Stimulated activated CD8-positive, alpha-beta memory T cell treated with anti-CD3 and anti-CD28 coated beads, Interleukin-15, amount 100 ng/mL, for 24 hours (primary cell): ENCODE measurements around the gene FNBP1L.

Experiments used
- DNase-seq: peaks from one replicate; pipeline ENCODE4 v3.0.0-alpha.2; 2020; ENCODE audit warnings: low read depth

FNBP1L gene

GRCh38 chr1:93592551-93592949, 144.6 kb downstream of the FNBP1L start:
- DNase-seq: no peak

DNA sequence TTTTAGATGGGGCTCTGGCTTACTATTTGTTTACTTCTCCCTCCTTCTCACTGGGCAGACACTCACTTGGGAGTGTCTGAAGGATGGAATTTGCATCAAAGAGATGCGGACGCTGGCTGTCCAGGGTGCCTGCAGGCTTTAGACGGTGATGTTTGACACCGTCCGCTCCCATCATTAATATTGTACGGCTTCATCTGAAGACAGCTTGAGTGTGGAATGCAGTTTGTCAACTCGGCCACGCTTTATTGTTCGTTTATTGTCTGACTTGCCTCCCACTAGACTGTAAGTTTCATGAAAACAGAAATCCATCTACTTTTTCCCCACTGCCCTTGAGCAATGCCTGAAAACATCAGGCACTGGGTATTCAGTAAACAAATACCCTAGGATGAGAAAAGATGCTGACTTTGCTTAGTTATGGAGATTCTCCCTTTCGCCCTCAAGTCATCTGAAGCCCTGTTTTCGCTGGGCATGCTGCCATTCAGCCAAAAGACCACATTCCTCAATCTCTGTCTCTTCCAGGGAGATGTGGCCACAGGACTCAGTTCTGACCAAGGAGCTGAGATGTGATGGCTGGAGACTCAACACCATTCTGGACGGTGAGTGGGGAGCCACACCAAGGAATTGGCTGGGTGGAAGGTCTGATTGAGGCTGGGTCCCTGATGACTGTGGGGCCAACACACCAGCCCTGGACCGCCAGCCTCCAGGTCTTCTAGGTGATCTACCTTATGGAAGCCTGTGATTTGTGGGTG, 146.1 kb downstream of the FNBP1L start:
- no peak for DNase-seq

GRCh38 chr1:93594603-93594880, 146.6 kb downstream of the FNBP1L start:
- DNase-seq: no peak

DNA sequence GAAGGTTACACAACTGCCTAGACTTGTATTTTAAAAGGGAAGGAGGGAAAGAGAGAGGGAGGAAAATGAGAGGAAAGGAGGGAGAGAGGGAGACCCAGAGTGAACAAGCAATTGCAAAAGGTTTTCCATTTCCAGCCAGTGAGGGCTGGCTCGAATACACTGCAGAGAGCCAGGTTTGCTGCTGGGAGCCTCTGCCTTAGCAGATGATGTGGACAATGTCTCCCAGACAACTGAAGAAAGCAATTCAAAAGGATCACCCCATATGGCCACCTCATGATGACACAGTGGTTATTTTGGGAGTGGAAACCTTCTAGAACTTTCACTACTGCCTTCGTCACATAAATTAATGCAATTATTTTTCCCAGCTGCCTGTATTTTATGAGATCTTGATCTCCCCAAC, 147.3 kb downstream of the FNBP1L start:
- no peak for DNase-seq

GRCh38 chr1:93595743-93596142, 147.8 kb downstream of the FNBP1L start:
- no peak for DNase-seq

GRCh38 chr1:93596329-93597089, 148.6 kb downstream of the FNBP1L start:
- DNase-seq: no peak

DNA sequence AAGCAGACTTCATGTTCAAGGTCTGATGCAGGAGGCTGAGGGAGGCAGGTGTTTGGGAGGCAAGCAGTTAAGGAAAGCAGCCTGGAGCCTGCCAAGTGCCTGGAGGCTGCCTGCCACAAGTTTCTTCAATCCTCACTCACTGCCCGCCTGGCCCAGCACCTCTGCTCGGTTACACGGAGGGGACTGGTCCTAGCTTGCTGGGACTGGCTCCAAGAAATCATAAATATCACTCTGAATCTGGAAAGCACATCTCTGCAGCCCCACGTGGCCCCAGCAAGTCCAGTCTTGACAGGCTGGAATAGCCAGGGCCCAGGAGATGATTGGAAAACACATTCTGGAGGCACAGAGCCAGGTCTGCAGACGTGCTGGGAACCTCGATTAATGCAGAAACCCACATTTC, 149.8 kb downstream of the FNBP1L start:
- no peak for DNase-seq

DNA sequence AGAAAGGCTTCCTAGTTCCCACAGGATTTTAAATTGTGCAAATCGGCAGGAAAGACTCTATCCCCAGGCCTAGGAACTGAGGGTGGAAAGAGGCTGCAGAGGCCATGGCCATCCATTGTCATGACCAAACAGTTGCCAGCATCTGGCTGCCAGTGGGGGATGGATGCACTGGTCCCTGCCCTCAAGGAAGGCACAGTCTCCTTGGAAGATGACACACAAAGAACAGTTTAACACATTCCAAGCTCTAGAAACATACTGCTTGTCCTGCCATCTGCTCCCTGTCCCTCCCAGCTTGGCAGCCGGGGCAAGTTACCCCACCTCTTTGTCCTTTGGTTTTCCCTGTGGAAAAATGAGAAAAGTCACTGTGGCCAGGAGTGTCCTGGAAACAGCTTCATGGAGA, 150.5 kb downstream of the FNBP1L start:
- DNase-seq: no peak

DNA sequence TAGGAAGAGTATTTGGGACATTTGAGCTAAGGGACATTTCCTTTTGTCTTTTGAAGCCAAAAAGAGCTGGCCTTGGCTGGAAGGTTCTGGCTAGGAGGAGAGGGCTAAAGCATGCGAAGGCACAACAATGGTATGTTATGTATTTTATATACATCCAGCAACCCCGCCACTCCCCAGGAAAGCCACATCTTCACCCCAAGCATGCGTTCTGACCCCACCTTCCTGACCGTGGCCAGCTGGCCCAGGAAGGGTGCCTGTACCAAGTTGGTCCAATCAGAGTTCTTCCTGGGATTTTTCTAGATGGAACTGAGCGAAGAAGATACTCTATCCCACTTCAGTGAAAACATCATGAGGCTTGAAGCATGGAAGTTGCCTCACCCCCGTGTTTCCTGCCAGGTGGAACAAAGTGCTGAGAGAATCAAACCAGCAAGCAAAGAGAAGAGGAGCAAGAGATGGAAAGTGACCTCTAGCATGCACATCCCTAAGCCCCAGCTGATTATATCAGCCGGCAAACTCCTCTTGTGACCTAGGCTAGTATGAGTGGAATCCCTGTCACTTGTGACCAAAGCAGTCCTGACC, 151.0 kb downstream of the FNBP1L start:
- no peak for DNase-seq

DNA sequence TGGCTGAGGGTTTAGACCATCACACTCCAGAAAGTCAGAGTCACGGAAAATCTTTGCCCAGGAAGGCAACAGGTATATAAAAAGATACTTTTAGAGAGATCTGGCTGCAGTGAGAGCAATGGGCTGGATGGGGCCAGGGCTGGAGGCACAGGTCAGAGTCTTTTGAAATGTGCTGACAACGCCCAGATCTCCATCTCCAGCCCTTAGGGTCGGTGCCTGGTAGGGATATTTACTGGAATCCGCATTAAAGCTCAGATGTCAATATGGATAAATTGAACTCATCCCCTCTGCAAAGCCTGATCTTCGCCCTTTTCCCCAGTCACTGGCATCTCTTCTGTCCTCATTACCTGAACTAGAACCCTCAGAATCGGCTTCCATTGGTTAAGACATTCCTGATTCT, 151.6 kb downstream of the FNBP1L start:
- DNase-seq: no peak

DNA sequence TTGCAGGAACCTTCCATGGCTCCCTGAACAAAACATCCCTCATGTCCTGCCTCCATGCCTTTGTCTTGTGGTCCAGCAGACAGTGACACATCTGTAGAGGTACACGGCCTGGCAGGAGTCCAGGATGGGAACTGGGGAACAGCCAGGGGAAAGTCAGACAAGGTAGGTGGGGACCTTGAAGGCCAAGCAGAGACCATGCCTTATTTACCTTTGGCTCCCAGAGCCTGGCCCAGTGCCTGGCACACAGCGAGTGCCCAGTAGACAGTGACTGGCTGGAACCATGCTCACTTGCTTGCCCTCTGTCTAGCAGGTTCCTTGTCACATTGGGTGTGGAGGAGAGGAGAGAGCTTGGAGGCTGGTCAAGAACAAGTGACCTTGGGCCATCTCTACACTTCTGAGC, 152.7 kb downstream of the FNBP1L start:
- no peak for DNase-seq

- DNase-seq: no peak
Measured at GRCh38 chr1:93601686-93602085, 153.8 kb downstream of the FNBP1L start.

DNA sequence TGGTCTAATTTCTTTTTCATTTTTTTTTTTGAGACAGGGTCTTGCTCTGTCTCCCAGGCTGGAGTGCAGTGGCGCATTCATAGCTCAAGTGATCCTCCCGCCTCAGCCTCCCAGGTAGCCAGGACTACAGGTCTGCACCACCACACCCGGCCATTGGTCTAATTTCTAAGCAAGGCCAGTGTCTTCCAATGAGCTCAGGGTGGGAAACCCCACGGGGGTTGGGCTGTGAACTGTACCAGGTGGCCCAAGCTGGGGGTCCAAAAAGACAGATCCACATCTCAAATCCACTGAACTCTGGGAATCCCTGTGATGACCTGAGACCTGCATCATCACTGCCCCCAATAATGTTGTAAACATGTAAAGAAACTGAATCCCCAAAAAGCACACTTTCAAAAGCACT, 154.2 kb downstream of the FNBP1L start:
- no peak for DNase-seq

DNA sequence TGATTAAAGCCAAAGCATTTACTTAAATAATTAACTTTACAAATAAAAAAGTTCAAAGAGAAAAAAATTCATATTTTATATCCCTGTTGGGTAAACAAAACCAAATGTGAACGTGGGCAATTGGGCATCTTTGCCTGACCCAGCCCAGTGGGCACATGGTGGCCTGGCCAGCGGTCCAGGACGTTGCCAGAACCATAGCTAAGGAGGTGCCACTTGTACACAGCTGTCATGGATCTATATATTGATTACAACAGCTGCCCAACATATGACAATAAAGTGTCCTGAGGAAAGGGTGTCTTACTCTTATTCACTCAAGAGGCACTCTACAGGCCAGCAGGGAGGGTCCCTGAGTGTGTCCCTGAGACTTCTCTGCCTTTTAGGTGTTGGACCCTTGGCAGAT, 155.2 kb downstream of the FNBP1L start:
- no peak for DNase-seq

DNA sequence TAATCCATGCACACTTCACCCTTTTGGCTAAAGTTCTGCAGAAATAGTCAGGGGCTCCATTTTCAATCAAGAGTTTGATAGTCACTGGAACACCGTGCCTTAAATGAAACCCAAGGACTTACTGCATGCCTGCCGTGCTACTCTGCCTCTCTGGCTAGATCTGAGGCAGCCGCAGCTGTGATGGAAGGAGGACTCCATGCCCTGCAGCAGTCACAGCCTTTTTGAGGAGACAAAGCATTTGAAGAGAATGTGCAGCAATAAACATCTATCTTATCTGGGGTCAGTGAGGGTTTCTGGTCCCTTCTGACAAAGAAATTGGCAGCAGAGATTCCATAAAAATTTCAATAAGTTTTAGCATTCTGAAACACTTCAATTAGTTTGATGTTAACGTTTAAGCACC, 155.7 kb downstream of the FNBP1L start:
- DNase-seq: no peak
